PC-3 (cell line): ENCODE data around the gene MED12L. TPM values are rescaled to one million over a fixed set of nuclear protein-coding genes. Genes with fewer than 3 reads are reported as not detected.

ENCODE experiments used
- ATAC-seq: fragments of 200-7000 bp; cut with Tn5 transposase; 2 replicates; pipeline ENCODE4 v1.9.1; 2020; ENCODE audit warnings: mild to moderate bottlenecking, moderate library complexity
- BruUV-seq: library from RNA; stranded (reverse); fragments of 400-500 nt; replicated peaks from 2 replicates; lab custom pipeline; 2021; lab: Mats Ljungman, UMichigan
- CTCF ChIA-PET: fragments of 300-600 bp; sonication (Branson Sonifier 250); formaldehyde crosslinking; loops from one replicate; lab custom pipeline; 2022; ENCODE audit warnings: antibody characterized with exemption; lab: Charles Lee
- POLR2A ChIA-PET: fragments of 300-600 bp; sonication (Branson Sonifier 250); formaldehyde crosslinking; loops from one replicate; lab custom pipeline; 2022; ENCODE audit warnings: antibody characterized with exemption; ENCODE audit not compliant: unreplicated experiment; lab: Charles Lee
- DNase-seq: peaks from one replicate; pipeline ENCODE4 v3.0.0-alpha.2; 2015
- H2AFZ ChIP-seq: fragments of 300-600 bp; sonication (generic); 2 replicates; pipeline ENCODE4 v1.6.0; 2016; ENCODE audit warnings: antibody characterized with exemption, low read length
- H3F3A ChIP-seq: fragments of 300-600 bp; sonication (generic); one replicate; pipeline ENCODE4 v1.6.0; 2017; ENCODE audit warnings: antibody characterized with exemption, low read length, control low read depth, mild to moderate bottlenecking; ENCODE audit not compliant: unreplicated experiment
- H3K27ac ChIP-seq: fragments of 300-600 bp; sonication (generic); 2 replicates; pipeline ENCODE4 v1.5.1; 2016; ENCODE audit warnings: mild to moderate bottlenecking, low read length
- H3K27me3 ChIP-seq: fragments of 300-600 bp; sonication (generic); 2 replicates; pipeline ENCODE4 v1.6.1; 2016; ENCODE audit warnings: low read length, mixed read lengths
- H3K36me3 ChIP-seq: fragments of 300-600 bp; sonication (generic); 2 replicates; pipeline ENCODE4 v1.6.1; 2016; ENCODE audit warnings: low read depth, mixed run types, low read length, mixed read lengths
- H3K4me1 ChIP-seq: fragments of 300-600 bp; sonication (generic); 2 replicates; pipeline ENCODE4 v1.5.1; 2016; ENCODE audit warnings: low read length; ENCODE audit not compliant: insufficient read depth
- H3K4me2 ChIP-seq: fragments of 300-600 bp; sonication (generic); 2 replicates; pipeline ENCODE4 v1.6.0; 2016; ENCODE audit warnings: low read length
- H3K4me3 ChIP-seq: fragments of 300-600 bp; sonication (generic); 2 replicates; pipeline ENCODE4 v1.5.1; 2016; ENCODE audit warnings: mild to moderate bottlenecking, low read length, mixed read lengths
- H3K79me2 ChIP-seq: fragments of 300-600 bp; sonication (generic); 2 replicates; pipeline ENCODE4 v1.6.1; 2017; ENCODE audit warnings: low read length, mixed read lengths
- H3K9ac ChIP-seq: fragments of 300-600 bp; sonication (generic); 2 replicates; pipeline ENCODE4 v1.6.0; 2016; ENCODE audit warnings: mild to moderate bottlenecking, low read length
- H3K9me2 ChIP-seq: fragments of 300-600 bp; sonication (generic); replicated peaks from 2 replicates; pipeline ENCODE4 v1.6.1; 2016; ENCODE audit warnings: mixed run types, low read length, mixed read lengths
- H3K9me3 ChIP-seq: fragments of 300-600 bp; sonication (generic); 2 replicates; pipeline ENCODE4 v1.6.1; 2016; ENCODE audit warnings: low read length, mixed read lengths
- H4K20me1 ChIP-seq: fragments of 300-600 bp; sonication (generic); 2 replicates; pipeline ENCODE4 v1.6.1; 2016; ENCODE audit warnings: low read length, mixed read lengths
- EZH2 ChIP-seq: fragments of 300-600 bp; sonication (generic); IDR thresholded peaks from one replicate; pipeline ENCODE4 v1.6.1; 2017; ENCODE audit warnings: antibody characterized with exemption, mild to moderate bottlenecking, low read length; ENCODE audit not compliant: unreplicated experiment
- EZH2phosphoT487 ChIP-seq: fragments of 300-600 bp; sonication (generic); IDR thresholded peaks from 2 replicates; pipeline ENCODE4 v1.6.1; 2018; ENCODE audit warnings: mild to moderate bottlenecking, antibody characterized with exemption, low read length, borderline replicate concordance
- intact Hi-C: fragments of 100-400 bp; cut with micrococcal nuclease; formaldehyde crosslinking; loops from 2 replicates; pipeline ENCODE4 v1.9.0; 2023
- total RNA-seq: library from RNA; depleted of rRNA; stranded (reverse); fragments of >200 nt; gene quantifications from 2 replicates; pipeline ENCODE4 v1.2.3, GENCODE V29; 2014
- TF ChIP-seq, protein P1 (sequence below): fragments of 300-600 bp; sonication (generic); conservative IDR thresholded peaks from 2 replicates; pipeline ENCODE4 v1.5.1; 2017; ENCODE audit warnings: antibody characterized with exemption, low read depth, mild to moderate bottlenecking, low read length

Gene MED12L
- total RNA-seq, 1 experiment from 2014 or later: 0.55 TPM

GRCh38 chr3:151232991-151233390 is 147.5 kb downstream of the MED12L start:
- no peaks in the 10 kb centered on the region for H3K27me3 ChIP-seq
- no peak overlapping the region for H2AFZ ChIP-seq
- no peak overlapping the region for H3K9ac ChIP-seq
- H3K27ac ChIP-seq: no peak overlapping the region
- no peak for TF ChIP-seq EZH2phosphoT487
- no peak for TF ChIP-seq EZH2
- TF ChIP-seq, protein P1, sequence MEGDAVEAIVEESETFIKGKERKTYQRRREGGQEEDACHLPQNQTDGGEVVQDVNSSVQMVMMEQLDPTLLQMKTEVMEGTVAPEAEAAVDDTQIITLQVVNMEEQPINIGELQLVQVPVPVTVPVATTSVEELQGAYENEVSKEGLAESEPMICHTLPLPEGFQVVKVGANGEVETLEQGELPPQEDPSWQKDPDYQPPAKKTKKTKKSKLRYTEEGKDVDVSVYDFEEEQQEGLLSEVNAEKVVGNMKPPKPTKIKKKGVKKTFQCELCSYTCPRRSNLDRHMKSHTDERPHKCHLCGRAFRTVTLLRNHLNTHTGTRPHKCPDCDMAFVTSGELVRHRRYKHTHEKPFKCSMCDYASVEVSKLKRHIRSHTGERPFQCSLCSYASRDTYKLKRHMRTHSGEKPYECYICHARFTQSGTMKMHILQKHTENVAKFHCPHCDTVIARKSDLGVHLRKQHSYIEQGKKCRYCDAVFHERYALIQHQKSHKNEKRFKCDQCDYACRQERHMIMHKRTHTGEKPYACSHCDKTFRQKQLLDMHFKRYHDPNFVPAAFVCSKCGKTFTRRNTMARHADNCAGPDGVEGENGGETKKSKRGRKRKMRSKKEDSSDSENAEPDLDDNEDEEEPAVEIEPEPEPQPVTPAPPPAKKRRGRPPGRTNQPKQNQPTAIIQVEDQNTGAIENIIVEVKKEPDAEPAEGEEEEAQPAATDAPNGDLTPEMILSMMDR: no peak
- BruUV-seq: no TSS peak
- no peak for DNase-seq
- no peak overlapping the region for H3K4me2 ChIP-seq
- H3K9me3 ChIP-seq: no peaks in the 10 kb centered on the region
- H4K20me1 ChIP-seq: no peaks in the 10 kb centered on the region
- ChIA-PET POLR2A (no interaction called here), CTCF (no interaction called here)
- H3F3A ChIP-seq: no peaks in the 10 kb centered on the region
- intact Hi-C loops: no loop called here
- no peak for ATAC-seq
- no peaks in the 10 kb centered on the region for H3K36me3 ChIP-seq
- peaks cover 10% of the 10 kb centered on the region for H3K4me1 ChIP-seq
- H3K4me3 ChIP-seq: no peak overlapping the region
- no peaks in the 10 kb centered on the region for H3K79me2 ChIP-seq
- H3K9me2 ChIP-seq: no peaks in the 10 kb centered on the region

- Histone ChIP-seq H3K27ac (no peak overlapping the region), H3K4me2 (no peak overlapping the region), H3K79me2 (no peaks in the 10 kb centered on the region), H3K4me1 (no peaks in the 10 kb centered on the region), H3K27me3 (no peaks in the 10 kb centered on the region), H3K9ac (no peak overlapping the region), H2AFZ (no peak overlapping the region), H3K4me3 (no peak overlapping the region), H3F3A (no peaks in the 10 kb centered on the region), H3K36me3 (no peaks in the 10 kb centered on the region), H4K20me1 (no peaks in the 10 kb centered on the region), H3K9me2 (no peaks in the 10 kb centered on the region), H3K9me3 (no peaks in the 10 kb centered on the region)
- POLR2A ChIA-PET: interaction anchor here (0.6 kb wide), 1 partner anchor 453 kb away, joined by 3 read pairs; no protein-coding TSS in a partner anchor
- TF ChIP-seq EZH2phosphoT487 (no peak), EZH2 (no peak)
- TF ChIP-seq, protein P1: no peak
- CTCF ChIA-PET: no interaction called here
- ATAC-seq: no peak
- intact Hi-C loops: no loop called here
- no TSS peak for BruUV-seq
- DNase-seq: no peak
These were observed 149.4 kb downstream of the MED12L start for GRCh38 chr3:151234825-151235224.

DNA sequence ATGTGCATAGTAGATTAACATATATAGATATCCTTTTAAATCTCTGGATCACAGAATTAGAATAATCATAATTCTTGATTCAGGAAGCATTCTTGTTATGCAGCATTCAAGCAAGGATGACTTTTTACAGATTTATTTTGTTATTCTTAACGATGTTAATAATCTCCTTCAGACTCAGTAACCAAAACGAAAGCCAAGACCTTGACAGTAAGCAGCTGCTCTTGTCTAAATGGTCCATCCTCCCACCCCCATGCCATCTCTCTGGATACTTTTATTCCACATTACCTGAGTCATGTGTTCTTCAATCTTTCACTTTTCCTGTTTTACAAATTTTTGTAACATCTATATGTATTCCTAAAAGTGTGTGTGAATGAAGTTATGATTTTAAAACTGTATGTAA is 150.9 kb downstream of the MED12L start:
- Histone ChIP-seq H2AFZ (no peak overlapping the region), H3K9me3 (no peaks in the 10 kb centered on the region), H3K4me1 (peaks cover 13% of the 10 kb centered on the region), H3K27me3 (no peaks in the 10 kb centered on the region), H3K79me2 (no peaks in the 10 kb centered on the region), H3K4me2 (no peak overlapping the region), H3K27ac (no peak overlapping the region), H3K9ac (no peak overlapping the region), H3K4me3 (no peak overlapping the region), H3K9me2 (no peaks in the 10 kb centered on the region), H3F3A (no peaks in the 10 kb centered on the region), H4K20me1 (no peaks in the 10 kb centered on the region), H3K36me3 (no peaks in the 10 kb centered on the region)
- TF ChIP-seq EZH2phosphoT487: no peak
- TF ChIP-seq EZH2: no peak
- TF ChIP-seq, protein P1: no peak
- ATAC-seq: no peak
- intact Hi-C loops: no loop called here
- ChIA-PET CTCF (no interaction called here), POLR2A (no interaction called here)
- BruUV-seq: no TSS peak
- no peak for DNase-seq
